OCI-LY1 (cell line): ENCODE data around the gene LIMCH1.
A peak's percentile ranks its signal among the peaks of the same experiment; 100 is the strongest.

Experiments used
- H2AFZ ChIP-seq: fragments of 200-600 bp; sonication (generic), shearing (Covaris generic); 2 replicates; pipeline ENCODE4 v1.6.0; 2014; ENCODE audit warnings: antibody characterized with exemption, mild to moderate bottlenecking, low read length
- H3F3A ChIP-seq: fragments of 200-600 bp; sonication (generic), shearing (Covaris generic); 2 replicates; pipeline ENCODE4 v1.6.0; 2014; ENCODE audit warnings: mild to moderate bottlenecking, antibody characterized with exemption, low read length, moderate library complexity; ENCODE audit not compliant: insufficient read depth
- H3K27ac ChIP-seq: fragments of 200-600 bp; sonication (generic); 2 replicates; pipeline ENCODE4 v1.5.1; 2014; ENCODE audit warnings: low read length, mixed run types, mild to moderate bottlenecking, low read depth; ENCODE audit not compliant: poor library complexity, severe bottlenecking
- H3K27me3 ChIP-seq: fragments of 200-600 bp; sonication (generic); 2 replicates; pipeline ENCODE4 v1.6.0; 2014; ENCODE audit warnings: antibody characterized with exemption, mild to moderate bottlenecking, low read length, moderate library complexity; ENCODE audit not compliant: insufficient read depth
- H3K36me3 ChIP-seq: fragments of 200-600 bp; sonication (generic); 2 replicates; pipeline ENCODE4 v1.6.1; 2014; ENCODE audit warnings: mild to moderate bottlenecking, antibody characterized with exemption, low read length, moderate library complexity, mixed read lengths; ENCODE audit not compliant: insufficient read depth
- H3K4me1 ChIP-seq: fragments of 200-600 bp; sonication (generic); 2 replicates; pipeline ENCODE4 v1.5.1; 2014; ENCODE audit warnings: mild to moderate bottlenecking, low read length, moderate library complexity; ENCODE audit not compliant: insufficient read depth, severe bottlenecking
- H3K4me2 ChIP-seq: fragments of 200-600 bp; sonication (generic), shearing (Covaris generic); 2 replicates; pipeline ENCODE4 v1.6.1; 2014; ENCODE audit warnings: low read length
- H3K4me3 ChIP-seq: fragments of 200-600 bp; sonication (generic); 2 replicates; pipeline ENCODE4 v1.5.1; 2014; ENCODE audit warnings: low read length, low read depth, mild to moderate bottlenecking, mixed read lengths; ENCODE audit not compliant: poor library complexity, severe bottlenecking
- H3K79me2 ChIP-seq: fragments of 200-600 bp; shearing (Covaris generic); 2 replicates; pipeline ENCODE4 v1.6.1; 2016; ENCODE audit warnings: mixed run types, low read length, mixed read lengths; ENCODE audit not compliant: insufficient read depth
- H3K9ac ChIP-seq: fragments of 200-600 bp; sonication (generic), shearing (Covaris generic); 2 replicates; pipeline ENCODE4 v1.6.1; 2014; ENCODE audit warnings: mild to moderate bottlenecking, low read length, mixed read lengths
- H3K9me2 ChIP-seq: fragments of 200-600 bp; sonication (generic), shearing (Covaris generic); 2 replicates; pipeline ENCODE4 v1.6.1; 2014; ENCODE audit warnings: low read depth, mild to moderate bottlenecking, low read length, mixed read lengths
- H3K9me3 ChIP-seq: fragments of 200-600 bp; shearing (Covaris generic); 2 replicates; pipeline ENCODE4 v1.6.1; 2014; ENCODE audit warnings: low read length, mixed read lengths
- H4K20me1 ChIP-seq: fragments of 200-600 bp; sonication (generic), shearing (Covaris generic); 2 replicates; pipeline ENCODE4 v1.6.0; 2016; ENCODE audit warnings: mild to moderate bottlenecking, low read length; ENCODE audit not compliant: insufficient read depth
- CTCF ChIP-seq: fragments of 200-600 bp; sonication (generic), shearing (Covaris generic); IDR thresholded peaks from 2 replicates; pipeline ENCODE4 v1.5.1; 2017; ENCODE audit warnings: mild to moderate bottlenecking, antibody characterized with exemption, low read length, moderate library complexity, mixed read lengths
- EZH2 ChIP-seq: fragments of 200-600 bp; sonication (generic), shearing (Covaris generic); IDR thresholded peaks from 2 replicates; pipeline ENCODE4 v1.8.0; 2017; ENCODE audit warnings: borderline replicate concordance, mixed run types, mild to moderate bottlenecking, antibody characterized with exemption, low read length, moderate library complexity, mixed read lengths

The LIMCH1 gene

GRCh38 chr4:41725254-41725653, 187.3 kb downstream of the LIMCH1 start:
- Histone ChIP-seq H3K9me2 (no peaks in the 10 kb centered on the region), H3K4me2 (no peak overlapping the region), H2AFZ (no peak overlapping the region), H3K4me3 (no peak overlapping the region), H3K9ac (no peak overlapping the region), H3K4me1 (no peaks in the 10 kb centered on the region), H4K20me1 (no peaks in the 10 kb centered on the region), H3K27ac (no peak overlapping the region), H3F3A (no peaks in the 10 kb centered on the region), H3K36me3 (no peaks in the 10 kb centered on the region), H3K9me3 (0 out of 2 replicates have a peak, but pooled peaks cover 2% of the 10 kb centered on the region), H3K27me3 (no peaks in the 10 kb centered on the region), H3K79me2 (no peaks in the 10 kb centered on the region)
- no peak for TF ChIP-seq EZH2
- peak; percentile 13; the same call in 1 of the 2 replicates for TF ChIP-seq CTCF

GRCh38 chr4:41727861-41728572, 190.1 kb downstream of the LIMCH1 start:
- no peaks in the 10 kb centered on the region for H3K4me1 ChIP-seq
- H3F3A ChIP-seq, result no peaks in the 10 kb centered on the region
- 0 out of 2 replicates have a peak, but pooled peaks cover 2% of the 10 kb centered on the region for H3K9me3 ChIP-seq
- no peak overlapping the region for H3K4me2 ChIP-seq
- no peaks in the 10 kb centered on the region for H3K79me2 ChIP-seq
- TF ChIP-seq EZH2, result no peak
- TF ChIP-seq CTCF, result no peak
- H3K36me3 ChIP-seq, result no peaks in the 10 kb centered on the region
- no peaks in the 10 kb centered on the region for H4K20me1 ChIP-seq
- no peak overlapping the region for H3K27ac ChIP-seq
- no peak overlapping the region for H2AFZ ChIP-seq
- no peaks in the 10 kb centered on the region for H3K27me3 ChIP-seq
- no peaks in the 10 kb centered on the region for H3K9me2 ChIP-seq
- no peak overlapping the region for H3K9ac ChIP-seq
- H3K4me3 ChIP-seq, result no peak overlapping the region

- Histone ChIP-seq H3K27me3 (no peaks in the 10 kb centered on the region), H2AFZ (no peak overlapping the region), H3K27ac (no peak overlapping the region), H3K79me2 (no peaks in the 10 kb centered on the region), H3K9me2 (no peaks in the 10 kb centered on the region), H3K4me2 (no peak overlapping the region), H3K9me3 (0 out of 2 replicates have a peak, but pooled peaks cover 2% of the 10 kb centered on the region), H4K20me1 (no peaks in the 10 kb centered on the region), H3K9ac (no peak overlapping the region), H3K4me1 (no peaks in the 10 kb centered on the region), H3F3A (no peaks in the 10 kb centered on the region), H3K4me3 (no peak overlapping the region), H3K36me3 (no peaks in the 10 kb centered on the region)
- TF ChIP-seq EZH2 (no peak), CTCF (no peak)
These were observed 190.6 kb downstream of the LIMCH1 start for GRCh38 chr4:41728573-41728913.
